Measurements from ENCODE around the gene NOS2.
"Not testable (repeated sequence)": the region's sequence is repeated elsewhere in the genome, so short reads cannot be mapped to it uniquely, and the experiment has no call there.

DNA sequence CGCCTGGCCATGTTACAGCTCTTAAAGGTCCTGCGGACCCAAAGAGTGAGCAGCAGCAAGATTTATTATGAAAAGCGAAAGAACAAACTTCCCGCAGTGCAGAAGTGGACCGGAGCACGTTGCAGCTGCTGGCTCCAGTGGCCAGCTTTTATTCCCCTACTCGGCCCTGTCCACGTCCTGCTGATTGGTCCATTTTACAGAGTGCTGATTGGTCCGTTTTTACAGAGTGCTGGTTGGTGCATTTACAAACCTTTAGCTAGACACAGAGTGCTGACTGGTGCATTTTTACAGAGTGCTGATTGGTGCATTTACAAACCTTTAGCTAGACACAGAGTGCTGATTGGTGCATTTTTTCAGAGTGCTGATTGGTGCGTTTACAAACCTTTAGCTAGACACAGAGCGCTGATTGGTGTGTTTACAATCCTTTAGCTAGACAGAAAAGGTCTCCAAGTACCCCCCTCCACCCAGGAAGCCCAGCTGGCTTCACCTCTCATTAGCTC lies 46.5 kb upstream of the NOS2 start:
- not testable (repeated sequence) for TF ChIP-seq ZNF274 (IDR thresholded peaks at IDR 0.05; ENCODE audit: low read depth, low read length); SUZ12 (IDR thresholded peaks at IDR 0.05; ENCODE audit: extremely low read depth, insufficient read depth, insufficient read length); YY1 (IDR thresholded peaks at IDR 0.05; ENCODE audit: insufficient read depth, insufficient read length)
